Adrenal gland (tissue), 12 donors: ENCODE results near the gene LPCAT3. TPM values are rescaled to one million over a fixed set of nuclear protein-coding genes. Genes with fewer than 3 reads are reported as not detected.
A peak's percentile ranks its signal among the peaks of the same experiment; 100 is the strongest.

ENCODE experiments used
- DNase-seq, 7 donors: peaks; one replicate each; pipeline ENCODE4 v3.0.0-alpha.2; 2019 to 2020
- H3K27ac ChIP-seq, 5 donors: fragments of 200-600 bp; sonication (generic) in 4 of 5; 1 replicate in 3 of 5; 2 replicates in 2 of 5; pipeline versions ENCODE4 v1.5.1 to v1.8.0; 2016 to 2020; ENCODE audit warnings: mild to moderate bottlenecking in 1 of 5
- H3K27me3 ChIP-seq: fragments of 200-600 bp; 2 replicates; pipeline ENCODE4 v1.8.0; 2021
- H3K36me3 ChIP-seq, 2 donors: fragments of 200-600 bp; replicated peaks in 1 of 2; 1 replicate in 1 of 2; 2 replicates in 1 of 2; pipeline versions ENCODE4 v1.5.1 to v1.8.0; 2018 to 2022
- H3K4me1 ChIP-seq, 2 donors: fragments of 200-600 bp; replicated peaks in 1 of 2; 1 replicate in 1 of 2; 2 replicates in 1 of 2; pipeline versions ENCODE4 v1.5.1 to v1.8.0; 2018 to 2021
- H3K4me3 ChIP-seq, 4 donors: fragments of 200-600 bp; sonication (generic) in 3 of 4; one replicate each; pipeline ENCODE4 v1.5.1; 2016 to 2018
- H3K9me3 ChIP-seq, 3 donors: fragments of 200-600 bp; sonication (generic) in 1 of 3; replicated peaks in 1 of 3; 1 replicate in 2 of 3; 2 replicates in 1 of 3; pipeline versions ENCODE4 v1.5.1 to v1.8.0; 2016 to 2021
- CTCF ChIP-seq, 6 experiments: fragments of 450-650 bp in 4 of 6; fragments of 200-600 bp in 2 of 6; sonication (generic) in 1 of 6; IDR thresholded peaks; 1 replicate in 5 of 6; 2 replicates in 1 of 6; pipeline versions ENCODE4 v1.5.1 to v1.8.0; 2016 to 2021; ENCODE audit warnings: antibody characterized with exemption in 6 of 6, mild to moderate bottlenecking in 2 of 6, moderate library complexity in 1 of 6
- POLR2A ChIP-seq, 2 donors: fragments of 450-650 bp; IDR thresholded peaks; one replicate each; pipeline ENCODE4 v1.6.1; 2017; ENCODE audit warnings: antibody characterized with exemption in 2 of 2, mild to moderate bottlenecking in 2 of 2, moderate library complexity in 1 of 2
- WGBS, 4 donors: extraction: QIAGEN DNeasy Blood & Tissue Kit in 2 of 4; methylation state at CpG; one replicate each; pipeline versions ENCODE4 v1.1.5 to v1.1.7; 2013 to 2017; 5-methylcytosine and 5-hydroxymethylcytosine counted together
- intact Hi-C, 2 donors: fragments of 100-400 bp; cut with DNase I; formaldehyde crosslinking; loops; one replicate each; pipeline versions ENCODE4 v1.14.1 to v1.15.0; 2022 to 2023
- polyA plus RNA-seq, 3 donors: library from polyadenylated mRNA; stranded (reverse); fragments of 200-250 nt in 2 of 3; fragments of 350-450 nt in 1 of 3; fragmentation: Illumina TruSeq in 1 of 3; extraction: RNeasy Lipid Tissue Mini Kit (QIAGEN cat#74804) in 1 of 3; gene quantifications; one replicate each; pipeline ENCODE4 v1.2.3, GENCODE V29; 2013 to 2014
- total RNA-seq, 9 donors: library from RNA; depleted of rRNA in 4 of 9; stranded (reverse); fragments of >200 nt in 4 of 9; fragments of 120-200 nt in 1 of 9; fragmentation: NEBNext Ultra II Directional in 1 of 9; extraction: Animal tissue kit (Norgen Biotek cat#: 25700) in 1 of 9; gene quantifications; one replicate each; pipeline versions ENCODE4 v1.1.0 to v1.2.4, GENCODE V29; 2013 to 2023
- donor health status: healthy with polysubstance abuse.
- donor health status: Bipolar disorder and iron deficiency.
- donor health status: DM: yes; HTN: yes; CAD: no.
- donor health status: DM: no; HTN: no; CAD: no.
- donor health status: DM: no; HTN: no; CAD: no.
- donor health status: DM: yes; HTN: yes; CAD: no.

LPCAT3 gene
- total and polyA plus RNA-seq, 12 donors, result 28.5 to 146 (median 74.0) TPM

- Histone ChIP-seq H3K4me3 (no peak overlapping the region), H3K36me3 (peaks cover 0 to 30% of the 10 kb centered on the region in 2 donors), H3K27me3 (no peaks in the 10 kb centered on the region), H3K27ac (peak overlapping the region in 3 of 5 donors; percentile 46 to 57 (median 57)), H3K9me3 (no peaks in the 10 kb centered on the region), H3K4me1 (peaks cover 25 to 65% of the 10 kb centered on the region in 2 donors)
- WGBS, 4 donors, result 33 to 75% (median 56%) methylated on average over 1 of the region's 1 CpG
- no peak for DNase-seq
- intact Hi-C loops, result no loop called here
- TF ChIP-seq CTCF (IDR thresholded peaks at IDR 0.05) (no peak), POLR2A (IDR thresholded peaks at IDR 0.05) (no peak)
These were observed 85.5 kb downstream of the LPCAT3 start for GRCh38 chr12:6932766-6933165.

- peak overlapping the region in 3 of 4 donors; percentile 22 to 91 (median 64) for H3K4me3 ChIP-seq
- TF ChIP-seq POLR2A (IDR thresholded peaks at IDR 0.05) (no peak), CTCF (IDR thresholded peaks at IDR 0.05) (no peak)
- peaks cover 0 to 15% of the 10 kb centered on the region in 2 donors for H3K36me3 ChIP-seq
- no peak for DNase-seq
- H3K9me3 ChIP-seq, result no peaks in the 10 kb centered on the region
- no peaks in the 10 kb centered on the region for H3K27me3 ChIP-seq
- H3K4me1 ChIP-seq, result peaks cover 43 to 72% of the 10 kb centered on the region in 2 donors
- intact Hi-C loops, result no loop called here
- WGBS, 4 donors, result 21 to 31% (median 28%) methylated on average over 7 of the region's 7 CpGs
- peak overlapping the region in 4 of 5 donors; percentile 82 to 98 (median 94) for H3K27ac ChIP-seq
These were observed 88.5 kb downstream of the LPCAT3 start for GRCh38 chr12:6929466-6930452.

GRCh38 chr12:6928703-6929407, 89.4 kb downstream of the LPCAT3 start:
- intact Hi-C loops, result no loop called here

More at GRCh38 chr12:6928703-6929407, 89.4 kb downstream of the LPCAT3 start:
- Histone ChIP-seq H3K27ac (peak overlapping the region; percentile 54 to 98 (median 93)), H3K36me3 (peaks cover 0 to 6% of the 10 kb centered on the region in 2 donors), H3K4me1 (peaks cover 51 to 76% of the 10 kb centered on the region in 2 donors), H3K4me3 (peak overlapping the region; percentile 40 to 91 (median 76)), H3K9me3 (no peaks in the 10 kb centered on the region), H3K27me3 (no peaks in the 10 kb centered on the region)
- TF ChIP-seq POLR2A (IDR thresholded peaks at IDR 0.05) (no peak), CTCF (IDR thresholded peaks at IDR 0.05) (no peak)
- 2 to 6% (median 5%) methylated on average over 19 of the region's 19 CpGs for whole genome bisulfite sequencing, 4 donors
- DNase-seq, result no peak
